Activated B cell treated with CpG ODN at 0.5 μM for 24 hours (primary cell): ENCODE results near the gene CHMP4B. TPM values are rescaled to one million over a fixed set of nuclear protein-coding genes. Genes with fewer than 3 reads are reported as not detected.

ENCODE experiments used
- ATAC-seq: fragments of 200-7000 bp; cut with Tn5 transposase; one replicate; pipeline ENCODE4 v1.10.0; 2021; ENCODE audit warnings: low read depth, mild to moderate bottlenecking, moderate library complexity
- CTCF ChIA-PET: fragments of 350-600 bp; sonication (Branson Sonifier 250); formaldehyde crosslinking; loops from one replicate; lab custom pipeline; 2021; ENCODE audit warnings: antibody characterized with exemption; lab: Charles Lee
- POLR2A ChIA-PET: fragments of 350-600 bp; sonication (Branson Sonifier 250); formaldehyde crosslinking; loops from one replicate; lab custom pipeline; 2021; ENCODE audit warnings: antibody characterized with exemption; lab: Charles Lee
- DNase-seq: peaks from one replicate; pipeline ENCODE4 v3.0.0; 2022
- H3K27ac Mint-ChIP-seq: one replicate; pipeline ENCODE4 v1.8.0; 2020; ENCODE audit warnings: mixed read lengths
- H3K27me3 Mint-ChIP-seq: one replicate; pipeline ENCODE4 v1.8.0; 2021; ENCODE audit warnings: mixed read lengths
- H3K36me3 Mint-ChIP-seq: one replicate; pipeline ENCODE4 v1.8.0; 2021; ENCODE audit warnings: low read depth, mixed read lengths
- H3K4me1 Mint-ChIP-seq: one replicate; pipeline ENCODE4 v1.8.0; 2021; ENCODE audit warnings: mixed read lengths
- H3K4me3 Mint-ChIP-seq: one replicate; pipeline ENCODE4 v1.8.0; 2020; ENCODE audit warnings: mild to moderate bottlenecking, mixed read lengths
- H3K9me3 Mint-ChIP-seq: one replicate; pipeline ENCODE4 v1.8.0; 2020; ENCODE audit warnings: mixed read lengths
- intact Hi-C: fragments of 100-400 bp; cut with micrococcal nuclease; formaldehyde crosslinking; loops from one replicate; pipeline ENCODE4 v1.15.1; 2024
- total RNA-seq: library from RNA; stranded (reverse); gene quantifications from 2 replicates; pipeline ENCODE4 v1.2.3, GENCODE V29; 2022
- TF ChIP-seq, protein P1 (sequence below): fragments of 200-600 bp; IDR thresholded peaks from one replicate; pipeline ENCODE4 v1.8.0; 2022; ENCODE audit warnings: antibody characterized with exemption, mild to moderate bottlenecking

CHMP4B gene
- total RNA-seq, 1 donor from 2014 or later, result 116 TPM

DNA sequence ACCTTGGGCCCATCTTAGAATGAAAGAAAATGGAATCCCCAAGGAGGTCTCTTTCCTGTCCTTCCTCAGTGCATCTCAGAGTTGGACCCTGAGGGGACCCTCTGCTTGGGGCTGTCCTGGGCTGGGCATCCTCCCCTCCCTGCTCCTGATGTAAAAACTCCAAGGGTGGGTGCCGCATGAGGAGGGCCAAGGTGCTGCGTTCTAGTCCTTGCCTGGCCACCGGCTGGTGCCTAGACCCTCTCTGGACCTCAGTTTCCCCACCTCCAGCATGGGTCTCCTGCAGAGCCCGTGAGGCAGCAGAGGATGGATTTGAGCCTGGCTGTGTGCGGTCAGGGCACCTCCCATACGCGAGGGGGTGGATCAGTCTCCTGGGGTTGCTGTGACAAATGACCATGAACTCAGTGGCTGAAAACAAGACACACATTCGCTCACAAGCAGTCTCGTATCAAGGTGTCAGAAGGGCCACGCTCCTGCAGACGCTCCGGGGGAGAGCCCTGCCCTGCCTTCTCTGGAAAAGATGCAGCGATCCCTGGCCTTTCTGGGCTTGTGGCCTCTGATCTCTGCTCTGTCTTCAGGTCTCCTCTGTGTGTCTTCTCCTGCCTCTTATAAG, 54.7 kb downstream of the CHMP4B start:
- no peak overlapping the region for H3K4me3 Mint-ChIP-seq
- H3K9me3 Mint-ChIP-seq, result no peaks in the 10 kb centered on the region
- intact Hi-C loops, result no loop called here
- no peaks in the 10 kb centered on the region for H3K36me3 Mint-ChIP-seq
- TF ChIP-seq, protein P1, sequence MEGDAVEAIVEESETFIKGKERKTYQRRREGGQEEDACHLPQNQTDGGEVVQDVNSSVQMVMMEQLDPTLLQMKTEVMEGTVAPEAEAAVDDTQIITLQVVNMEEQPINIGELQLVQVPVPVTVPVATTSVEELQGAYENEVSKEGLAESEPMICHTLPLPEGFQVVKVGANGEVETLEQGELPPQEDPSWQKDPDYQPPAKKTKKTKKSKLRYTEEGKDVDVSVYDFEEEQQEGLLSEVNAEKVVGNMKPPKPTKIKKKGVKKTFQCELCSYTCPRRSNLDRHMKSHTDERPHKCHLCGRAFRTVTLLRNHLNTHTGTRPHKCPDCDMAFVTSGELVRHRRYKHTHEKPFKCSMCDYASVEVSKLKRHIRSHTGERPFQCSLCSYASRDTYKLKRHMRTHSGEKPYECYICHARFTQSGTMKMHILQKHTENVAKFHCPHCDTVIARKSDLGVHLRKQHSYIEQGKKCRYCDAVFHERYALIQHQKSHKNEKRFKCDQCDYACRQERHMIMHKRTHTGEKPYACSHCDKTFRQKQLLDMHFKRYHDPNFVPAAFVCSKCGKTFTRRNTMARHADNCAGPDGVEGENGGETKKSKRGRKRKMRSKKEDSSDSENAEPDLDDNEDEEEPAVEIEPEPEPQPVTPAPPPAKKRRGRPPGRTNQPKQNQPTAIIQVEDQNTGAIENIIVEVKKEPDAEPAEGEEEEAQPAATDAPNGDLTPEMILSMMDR, result no peak
- DNase-seq (no peak), ATAC-seq (no peak)
- H3K27ac Mint-ChIP-seq, result no peak overlapping the region
- CTCF ChIA-PET, result no interaction called here
- POLR2A ChIA-PET, result no interaction called here
- no peaks in the 10 kb centered on the region for H3K27me3 Mint-ChIP-seq
- H3K4me1 Mint-ChIP-seq, result peaks cover 4% of the 10 kb centered on the region

- peaks cover 4% of the 10 kb centered on the region for H3K4me1 Mint-ChIP-seq
- H3K27ac Mint-ChIP-seq, result peak overlapping the region; percentile 33
- ChIA-PET CTCF (no interaction called here), POLR2A (no interaction called here)
- no peaks in the 10 kb centered on the region for H3K9me3 Mint-ChIP-seq
- H3K4me3 Mint-ChIP-seq, result no peak overlapping the region
- TF ChIP-seq, protein P1, result no peak
- no peaks in the 10 kb centered on the region for H3K36me3 Mint-ChIP-seq
- intact Hi-C loops, result no loop called here
- DNase-seq (no peak), ATAC-seq (no peak)
- no peaks in the 10 kb centered on the region for H3K27me3 Mint-ChIP-seq
These were observed 55.4 kb downstream of the CHMP4B start for GRCh38 chr20:33866398-33867100.

- TF ChIP-seq, protein P1, result no peak
- Mint-ChIP-seq H3K27me3 (no peaks in the 10 kb centered on the region), H3K36me3 (no peaks in the 10 kb centered on the region), H3K4me3 (no peak overlapping the region), H3K9me3 (no peaks in the 10 kb centered on the region), H3K27ac (no peak overlapping the region), H3K4me1 (peaks cover 2% of the 10 kb centered on the region)
- ChIA-PET POLR2A (no interaction called here), CTCF (no interaction called here)
- ATAC-seq (no peak), DNase-seq (no peak)
- intact Hi-C loops, result no loop called here
These were observed 56.9 kb downstream of the CHMP4B start for GRCh38 chr20:33868042-33868441.

DNA sequence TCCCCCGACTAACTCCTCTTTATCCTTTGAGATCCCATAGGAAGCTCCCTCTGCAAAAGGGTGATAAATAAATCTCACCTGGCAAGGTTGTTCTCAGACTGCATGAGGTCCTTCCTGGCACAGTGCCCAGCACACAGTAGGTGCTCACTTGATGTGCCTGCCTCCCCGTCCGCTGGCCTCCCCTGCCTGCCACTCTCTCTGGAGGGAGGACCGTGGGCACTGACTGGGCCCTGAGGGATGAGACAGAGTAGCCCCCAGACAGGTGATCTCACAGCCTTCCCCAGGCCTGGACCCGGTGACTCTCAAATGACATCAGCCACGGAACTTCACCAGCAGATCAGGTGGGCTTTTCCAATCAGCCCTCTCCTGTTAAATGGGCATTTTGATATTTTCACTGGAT, 57.4 kb downstream of the CHMP4B start:
- H3K9me3 Mint-ChIP-seq, result no peaks in the 10 kb centered on the region
- DNase-seq (no peak), ATAC-seq (no peak)
- POLR2A ChIA-PET, result no interaction called here
- no peak overlapping the region for H3K27ac Mint-ChIP-seq
- intact Hi-C loops, result no loop called here
- CTCF ChIA-PET, result no interaction called here
- H3K27me3 Mint-ChIP-seq, result no peaks in the 10 kb centered on the region
- H3K4me3 Mint-ChIP-seq, result no peak overlapping the region
- TF ChIP-seq, protein P1, result no peak
- no peaks in the 10 kb centered on the region for H3K36me3 Mint-ChIP-seq
- H3K4me1 Mint-ChIP-seq, result no peaks in the 10 kb centered on the region

DNA sequence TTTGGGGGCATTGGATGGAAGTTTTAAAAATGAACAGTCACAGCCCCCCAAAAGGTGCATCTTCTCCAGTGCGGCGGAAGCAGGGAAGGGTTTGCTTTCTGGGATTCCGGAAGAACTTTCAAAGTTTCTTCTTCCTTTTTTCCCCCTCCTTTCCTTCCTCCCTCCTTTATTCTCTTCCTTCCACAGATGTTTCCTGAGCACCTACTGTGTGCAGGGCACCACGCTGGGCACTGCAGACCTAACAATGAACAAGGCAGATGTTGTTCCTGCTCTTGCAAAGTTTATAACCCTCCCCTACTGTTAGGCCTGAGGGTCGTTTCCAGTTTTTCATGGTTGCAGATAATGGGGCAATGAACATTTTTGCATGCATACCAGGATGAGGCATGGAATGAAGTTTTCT, 58.1 kb downstream of the CHMP4B start:
- Mint-ChIP-seq H3K4me1 (peaks cover 2% of the 10 kb centered on the region), H3K4me3 (no peak overlapping the region), H3K27ac (no peak overlapping the region), H3K9me3 (no peaks in the 10 kb centered on the region), H3K36me3 (no peaks in the 10 kb centered on the region), H3K27me3 (no peaks in the 10 kb centered on the region)
- TF ChIP-seq, protein P1, result no peak
- intact Hi-C loops, result no loop called here
- DNase-seq (no peak), ATAC-seq (no peak)
- POLR2A ChIA-PET, result no interaction called here
- CTCF ChIA-PET, result no interaction called here
